Cardiac fibroblast (primary cell): Measurements from ENCODE around the gene WDR77.

Experiments
- DNase-seq, 2 donors: peaks; one replicate each; pipeline versions ENCODE4 v3.0.0 to v3.0.0-alpha.2; 2010; ENCODE audit warnings: low read depth in 2 of 2
- H3K4me3 ChIP-seq, 2 donors: replicated peaks in 1 of 2; 1 replicate in 1 of 2; 2 replicates in 1 of 2; pipeline ENCODE4 v1.5.1; 2011; ENCODE audit warnings: low read depth in 2 of 2, low read length in 2 of 2, mild to moderate bottlenecking in 2 of 2, moderate library complexity in 1 of 2
- TF ChIP-seq, protein P1 (sequence below): IDR thresholded peaks from one replicate; pipeline ENCODE4 v1.5.1; 2011; ENCODE audit warnings: low read depth, mild to moderate bottlenecking, low read length, inconsistent platforms

WDR77 gene

DNA sequence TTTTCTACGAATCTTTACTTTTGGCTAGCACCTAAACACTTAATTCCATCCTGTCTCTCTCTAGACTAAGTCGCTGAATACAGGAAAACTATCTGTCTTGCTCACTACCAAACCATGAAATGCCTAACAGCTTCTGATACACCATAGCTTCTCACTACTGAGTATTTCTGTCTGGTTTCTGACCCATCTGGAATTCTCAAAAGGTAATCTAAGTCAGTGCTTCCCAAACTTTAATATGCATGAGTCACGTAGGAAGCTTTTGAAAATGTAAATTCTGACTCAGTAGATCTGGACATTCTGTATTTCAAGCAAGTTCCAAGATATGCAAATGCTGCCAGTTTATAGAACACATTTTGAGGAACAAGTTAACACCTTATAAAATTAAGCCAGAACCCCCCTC lies 12.3 kb downstream of the WDR77 start:
- TF ChIP-seq, protein P1, sequence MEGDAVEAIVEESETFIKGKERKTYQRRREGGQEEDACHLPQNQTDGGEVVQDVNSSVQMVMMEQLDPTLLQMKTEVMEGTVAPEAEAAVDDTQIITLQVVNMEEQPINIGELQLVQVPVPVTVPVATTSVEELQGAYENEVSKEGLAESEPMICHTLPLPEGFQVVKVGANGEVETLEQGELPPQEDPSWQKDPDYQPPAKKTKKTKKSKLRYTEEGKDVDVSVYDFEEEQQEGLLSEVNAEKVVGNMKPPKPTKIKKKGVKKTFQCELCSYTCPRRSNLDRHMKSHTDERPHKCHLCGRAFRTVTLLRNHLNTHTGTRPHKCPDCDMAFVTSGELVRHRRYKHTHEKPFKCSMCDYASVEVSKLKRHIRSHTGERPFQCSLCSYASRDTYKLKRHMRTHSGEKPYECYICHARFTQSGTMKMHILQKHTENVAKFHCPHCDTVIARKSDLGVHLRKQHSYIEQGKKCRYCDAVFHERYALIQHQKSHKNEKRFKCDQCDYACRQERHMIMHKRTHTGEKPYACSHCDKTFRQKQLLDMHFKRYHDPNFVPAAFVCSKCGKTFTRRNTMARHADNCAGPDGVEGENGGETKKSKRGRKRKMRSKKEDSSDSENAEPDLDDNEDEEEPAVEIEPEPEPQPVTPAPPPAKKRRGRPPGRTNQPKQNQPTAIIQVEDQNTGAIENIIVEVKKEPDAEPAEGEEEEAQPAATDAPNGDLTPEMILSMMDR: no peak
- H3K4me3 ChIP-seq: no peak overlapping the region
- peak in 1 of 2 donors; percentile 40 for DNase-seq

DNA sequence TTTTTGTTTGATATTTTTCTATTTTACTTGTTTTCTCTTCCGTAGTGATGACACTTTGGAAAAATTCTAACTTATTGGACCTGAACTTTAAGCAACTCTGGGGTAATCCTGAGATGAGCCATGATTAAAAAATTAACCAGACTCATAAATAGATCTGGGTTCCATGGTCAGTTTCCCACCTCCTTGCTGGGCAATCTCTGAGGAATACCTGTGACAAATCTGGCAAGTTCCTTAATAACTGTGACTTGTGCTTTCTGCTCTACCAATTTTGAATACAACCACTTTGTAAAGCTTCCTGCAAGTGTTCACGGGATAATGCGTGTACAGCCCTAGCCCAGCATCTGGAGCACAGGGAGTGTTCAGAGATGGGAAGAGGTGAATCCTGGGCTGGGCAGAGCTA lies 24.8 kb downstream of the WDR77 start:
- no peak for DNase-seq
- no peak overlapping the region for H3K4me3 ChIP-seq
- TF ChIP-seq, protein P1: no peak

DNA sequence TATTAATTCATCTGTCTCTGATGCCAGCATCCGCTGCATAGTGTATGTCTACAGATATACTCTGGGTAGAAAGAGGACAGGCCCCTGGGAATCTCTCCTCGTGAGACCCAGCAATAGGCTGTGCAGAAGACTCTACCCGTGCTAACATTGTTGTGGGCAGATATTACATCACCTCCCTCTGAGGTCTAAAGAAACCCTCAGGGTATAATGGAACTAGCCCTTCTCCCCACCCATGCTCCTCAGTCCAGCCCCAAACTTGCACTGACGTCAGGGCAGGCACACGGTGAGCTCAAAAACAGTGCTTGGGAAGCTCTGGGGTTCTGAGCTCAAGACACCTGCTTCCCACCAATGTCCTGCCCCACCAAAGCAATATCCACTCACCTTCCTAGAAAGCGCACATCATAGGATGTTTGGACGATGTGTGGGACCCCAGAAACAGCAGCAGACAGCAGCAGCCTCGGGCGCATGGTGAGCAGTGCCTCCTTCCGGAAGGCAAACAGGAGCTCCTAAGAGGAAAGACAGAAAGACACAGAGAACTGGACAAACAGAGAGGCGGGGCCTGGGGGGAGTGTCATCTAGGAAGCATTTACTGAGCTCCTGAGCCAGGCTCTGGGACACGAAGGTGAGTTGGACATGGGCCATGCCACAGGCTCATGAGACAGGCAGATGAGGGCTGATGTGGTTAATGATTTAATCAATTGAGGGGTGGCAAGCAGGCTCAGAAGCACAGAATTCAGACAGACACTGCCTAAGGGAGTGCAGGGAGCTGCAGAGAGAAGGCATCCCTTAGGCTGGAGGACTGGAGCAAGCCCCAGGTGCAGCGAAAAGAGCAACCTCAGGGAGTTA lies 26.3 kb downstream of the WDR77 start:
- no peak for DNase-seq
- H3K4me3 ChIP-seq: no peak overlapping the region
- TF ChIP-seq, protein P1: no peak

DNA sequence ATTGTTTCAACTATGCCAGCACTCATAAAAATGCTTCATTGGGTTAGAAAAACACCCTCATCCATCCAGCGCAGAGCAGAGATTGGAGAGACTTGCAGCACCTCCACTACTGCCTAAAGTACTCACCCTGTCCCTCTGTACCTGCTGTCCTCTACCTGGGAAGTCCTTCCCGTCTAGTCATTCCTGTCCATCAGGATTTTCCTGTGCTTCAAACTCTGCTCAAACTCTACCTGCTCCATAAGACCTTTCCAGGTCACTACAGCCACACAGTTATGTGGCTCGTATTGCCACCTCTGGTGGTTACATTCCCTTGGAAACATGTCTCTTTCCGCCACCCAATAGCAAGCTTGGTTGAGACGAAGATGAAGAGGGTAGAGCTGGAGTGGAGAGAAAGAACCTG lies 28.7 kb downstream of the WDR77 start:
- no peak for DNase-seq

DNA sequence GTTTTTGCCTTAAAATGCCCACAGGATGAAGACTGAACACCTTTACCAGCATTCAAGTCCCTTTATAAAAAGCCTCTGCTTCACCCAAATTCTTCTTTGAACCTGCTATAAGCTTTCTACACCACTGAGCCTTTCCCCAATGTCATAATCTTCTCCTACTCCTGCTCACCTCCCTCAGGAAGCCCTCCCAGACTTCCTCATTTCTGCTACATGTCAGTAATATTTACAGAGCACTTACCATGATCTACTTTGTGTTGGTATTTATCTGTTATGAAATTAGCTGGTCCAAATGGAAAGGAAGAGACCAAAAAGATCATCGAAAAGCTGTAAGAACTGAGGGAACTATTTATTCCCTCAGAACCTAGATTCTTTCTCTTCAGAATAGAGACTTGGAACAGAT lies 30.0 kb downstream of the WDR77 start:
- DNase-seq: no peak
- H3K4me3 ChIP-seq: no peak overlapping the region
- TF ChIP-seq, protein P1: no peak

More for the DNA sequence above, 28.7 kb downstream of the WDR77 start:
- no peak overlapping the region for H3K4me3 ChIP-seq
- TF ChIP-seq, protein P1: no peak

DNA sequence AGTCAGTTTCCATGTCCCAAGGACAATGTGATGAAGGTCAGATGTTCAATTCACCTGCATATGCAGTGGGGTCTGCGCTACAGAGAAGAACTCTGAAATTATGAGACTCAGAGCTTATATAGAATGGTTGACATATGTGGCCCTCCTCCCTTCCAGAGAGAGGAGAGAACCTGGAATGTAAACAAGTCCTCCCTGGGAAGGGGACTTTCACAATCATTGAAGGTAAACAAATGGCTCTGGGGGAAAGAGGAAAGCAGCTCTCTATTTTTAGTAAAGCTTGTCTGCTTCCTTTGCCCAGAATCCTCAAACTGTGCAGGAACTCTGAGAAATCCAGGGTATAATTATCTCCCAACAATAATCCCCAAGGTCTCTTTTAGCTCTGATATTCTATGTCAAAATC lies 31.3 kb downstream of the WDR77 start:
- no peak for DNase-seq
- H3K4me3 ChIP-seq: no peak overlapping the region
- TF ChIP-seq, protein P1: no peak
